Right lobe of liver (tissue), 6 donors: ENCODE data around the gene TIPRL. TPM values are rescaled to one million over a fixed set of nuclear protein-coding genes. Genes with fewer than 3 reads are reported as not detected.

ENCODE experiments used
- ATAC-seq, 4 donors: fragments of 200-7000 bp; cut with Tn5 transposase; one replicate each; pipeline ENCODE4 v1.9.1; 2020; ENCODE audit warnings: mild to moderate bottlenecking in 4 of 4, moderate library complexity in 4 of 4
- DNase-seq, 3 donors: peaks; one replicate each; pipeline ENCODE4 v3.0.0-alpha.2; 2020
- H3K27ac ChIP-seq, 3 donors: fragments of 200-600 bp; one replicate each; pipeline ENCODE4 v1.8.0; 2022
- H3K27me3 ChIP-seq, 2 donors: fragments of 200-600 bp; one replicate each; pipeline ENCODE4 v1.8.0; 2022
- H3K36me3 ChIP-seq, 4 donors: fragments of 200-600 bp; sonication (generic) in 1 of 4; one replicate each; pipeline versions ENCODE4 v1.5.1 to v1.8.0; 2017 to 2022; ENCODE audit warnings: control low read depth in 1 of 4
- H3K4me1 ChIP-seq, 4 donors: fragments of 200-600 bp; sonication (generic) in 1 of 4; one replicate each; pipeline versions ENCODE4 v1.5.1 to v1.8.0; 2017 to 2022; ENCODE audit warnings: control low read depth in 1 of 4
- H3K4me3 ChIP-seq, 3 donors: fragments of 200-600 bp; one replicate each; pipeline ENCODE4 v1.8.0; 2022
- H3K9me3 ChIP-seq, 4 donors: fragments of 200-600 bp; sonication (generic) in 1 of 4; one replicate each; pipeline versions ENCODE4 v1.5.1 to v1.8.0; 2017 to 2022; ENCODE audit warnings: control low read depth in 1 of 4
- POLR2A ChIP-seq: fragments of 450-650 bp; IDR thresholded peaks from one replicate; pipeline ENCODE4 v1.6.1; 2017; ENCODE audit warnings: antibody characterized with exemption, mild to moderate bottlenecking
- WGBS: methylation state at CpG from one replicate; pipeline ENCODE4 v1.1.6; 2018; ENCODE audit warnings: low coverage, low lambda C conversion rate; ENCODE audit not compliant: insufficient coverage; ENCODE audit errors: missing lambda C conversion rate; 5-methylcytosine and 5-hydroxymethylcytosine counted together
- intact Hi-C, 2 donors: fragments of 100-400 bp; cut with DNase I; formaldehyde crosslinking; loops; one replicate each; pipeline versions ENCODE4 v1.11.2 to v1.14.1; 2022
- total RNA-seq, 6 experiments: library from RNA; depleted of rRNA in 2 of 6; stranded (reverse); fragments of >200 nt in 2 of 6; fragmentation: NEBNext Ultra II Directional in 3 of 6; extraction: Animal tissue kit (Norgen Biotek cat#: 25700) in 3 of 6; gene quantifications; one replicate each; pipeline versions ENCODE4 v1.1.0 to v1.2.4, GENCODE V29; 2016 to 2023
- TF ChIP-seq, protein P1 (sequence below), 4 donors: fragments of 200-600 bp in 3 of 4; fragments of 450-650 bp in 1 of 4; IDR thresholded peaks; one replicate each; pipeline versions ENCODE4 v1.5.1 to v1.8.0; 2016 to 2022; ENCODE audit warnings: antibody characterized with exemption in 4 of 4, mild to moderate bottlenecking in 2 of 4
- donor health status: DM: no; HTN: yes; CAD: no.
- donor health status: DM: no; HTN: no; CAD: no.
- donor health status: DM: no; HTN: no; CAD: no.
- donor health status: DM: no; HTN: yes; CAD: no.
- donor health status: DM: no; HTN: yes; CAD: no.

Gene TIPRL
- total RNA-seq, 6 experiments from 2014 or later: 12.1 to 24.1 (median 15.7) TPM

DNA sequence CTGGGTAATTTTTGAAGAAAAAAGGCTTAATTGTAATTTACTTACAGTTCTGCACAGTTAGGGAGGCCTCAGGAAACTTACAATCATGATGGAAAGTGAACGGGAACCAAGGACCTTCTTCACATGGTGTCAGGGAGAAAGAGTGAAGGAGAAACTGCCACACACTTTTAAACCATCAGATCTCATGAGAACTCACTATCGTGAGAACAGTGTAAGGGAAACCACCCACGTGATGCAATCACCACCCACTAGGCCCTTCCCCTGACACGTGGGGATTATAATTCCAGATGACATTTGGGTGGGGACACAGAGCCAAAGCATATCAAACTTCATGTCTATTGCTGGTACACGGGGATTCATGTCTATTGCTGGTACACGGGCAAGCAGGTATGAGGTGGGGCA is 41.7 kb downstream of the TIPRL start:
- Histone ChIP-seq H3K36me3 (no peaks in the 10 kb centered on the region), H3K4me1 (peaks cover 0 to 3% (median 0%) of the 10 kb centered on the region in 4 donors), H3K27ac (no peak overlapping the region), H3K27me3 (no peaks in the 10 kb centered on the region), H3K4me3 (no peak overlapping the region), H3K9me3 (no peaks in the 10 kb centered on the region)
- no peak for ATAC-seq
- TF ChIP-seq POLR2A: no peak
- TF ChIP-seq, protein P1, sequence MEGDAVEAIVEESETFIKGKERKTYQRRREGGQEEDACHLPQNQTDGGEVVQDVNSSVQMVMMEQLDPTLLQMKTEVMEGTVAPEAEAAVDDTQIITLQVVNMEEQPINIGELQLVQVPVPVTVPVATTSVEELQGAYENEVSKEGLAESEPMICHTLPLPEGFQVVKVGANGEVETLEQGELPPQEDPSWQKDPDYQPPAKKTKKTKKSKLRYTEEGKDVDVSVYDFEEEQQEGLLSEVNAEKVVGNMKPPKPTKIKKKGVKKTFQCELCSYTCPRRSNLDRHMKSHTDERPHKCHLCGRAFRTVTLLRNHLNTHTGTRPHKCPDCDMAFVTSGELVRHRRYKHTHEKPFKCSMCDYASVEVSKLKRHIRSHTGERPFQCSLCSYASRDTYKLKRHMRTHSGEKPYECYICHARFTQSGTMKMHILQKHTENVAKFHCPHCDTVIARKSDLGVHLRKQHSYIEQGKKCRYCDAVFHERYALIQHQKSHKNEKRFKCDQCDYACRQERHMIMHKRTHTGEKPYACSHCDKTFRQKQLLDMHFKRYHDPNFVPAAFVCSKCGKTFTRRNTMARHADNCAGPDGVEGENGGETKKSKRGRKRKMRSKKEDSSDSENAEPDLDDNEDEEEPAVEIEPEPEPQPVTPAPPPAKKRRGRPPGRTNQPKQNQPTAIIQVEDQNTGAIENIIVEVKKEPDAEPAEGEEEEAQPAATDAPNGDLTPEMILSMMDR (IDR thresholded peaks at IDR 0.05): no peak
- intact Hi-C loops: no loop called here
- DNase-seq: no peak
- 28% methylated on average over 2 of the region's 6 CpGs for WGBS

DNA sequence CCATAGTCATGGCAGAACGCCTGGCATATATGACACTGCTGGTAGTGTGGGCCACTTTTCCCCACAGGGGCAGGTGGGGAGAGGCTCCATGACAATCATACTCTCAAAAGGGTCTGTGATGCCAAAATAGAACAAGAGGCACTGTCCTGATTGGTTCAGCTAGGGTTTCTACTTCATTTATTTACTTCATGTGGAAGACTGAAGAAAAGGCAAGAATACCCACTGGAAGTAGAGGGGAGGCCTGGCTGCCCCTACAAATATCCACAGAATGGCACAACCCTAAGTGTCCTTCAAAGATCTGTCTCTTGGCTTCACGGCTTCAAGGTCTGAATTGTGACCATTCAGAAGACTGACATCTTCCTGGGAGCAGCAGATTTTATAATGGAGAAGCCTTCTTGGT is 42.5 kb downstream of the TIPRL start:
- H3K36me3 ChIP-seq: no peaks in the 10 kb centered on the region
- no peak for DNase-seq
- H3K27ac ChIP-seq: no peak overlapping the region
- WGBS: 75% methylated on average over 2 of the region's 2 CpGs
- no peaks in the 10 kb centered on the region for H3K9me3 ChIP-seq
- H3K27me3 ChIP-seq: no peaks in the 10 kb centered on the region
- H3K4me3 ChIP-seq: no peak overlapping the region
- TF ChIP-seq POLR2A: no peak
- TF ChIP-seq, protein P1 (IDR thresholded peaks at IDR 0.05): no peak
- peaks cover 0 to 4% (median 0%) of the 10 kb centered on the region in 4 donors for H3K4me1 ChIP-seq
- no peak for ATAC-seq
- intact Hi-C loops: no loop called here

DNA sequence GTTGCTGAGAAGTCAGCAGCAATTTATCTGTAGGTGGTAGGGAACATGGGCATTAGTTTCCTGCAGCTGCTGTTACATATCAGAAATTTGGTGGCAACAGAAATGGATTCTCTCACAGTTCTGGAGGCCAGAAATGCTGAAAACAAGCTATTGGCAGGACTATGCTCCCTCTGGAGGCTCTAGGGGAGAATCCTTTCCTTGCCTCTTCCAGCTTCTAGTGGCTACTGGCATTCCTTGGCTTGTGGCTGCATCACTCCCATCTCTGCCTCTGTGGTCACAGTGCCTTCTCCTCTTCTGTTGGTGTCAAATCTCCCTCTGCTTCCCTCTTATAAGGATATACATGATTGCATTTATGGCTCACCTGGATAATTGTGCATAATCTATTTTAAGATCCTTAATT is 44.5 kb downstream of the TIPRL start:
- no peak for DNase-seq
- no peaks in the 10 kb centered on the region for H3K27me3 ChIP-seq
- no peaks in the 10 kb centered on the region for H3K36me3 ChIP-seq
- ATAC-seq: no peak
- peaks cover 0 to 7% (median 2%) of the 10 kb centered on the region in 4 donors for H3K4me1 ChIP-seq
- H3K27ac ChIP-seq: no peak overlapping the region
- no peak overlapping the region for H3K4me3 ChIP-seq
- no peaks in the 10 kb centered on the region for H3K9me3 ChIP-seq
- intact Hi-C loops: no loop called here
- TF ChIP-seq, protein P1 (IDR thresholded peaks at IDR 0.05): no peak
- TF ChIP-seq POLR2A: no peak

DNA sequence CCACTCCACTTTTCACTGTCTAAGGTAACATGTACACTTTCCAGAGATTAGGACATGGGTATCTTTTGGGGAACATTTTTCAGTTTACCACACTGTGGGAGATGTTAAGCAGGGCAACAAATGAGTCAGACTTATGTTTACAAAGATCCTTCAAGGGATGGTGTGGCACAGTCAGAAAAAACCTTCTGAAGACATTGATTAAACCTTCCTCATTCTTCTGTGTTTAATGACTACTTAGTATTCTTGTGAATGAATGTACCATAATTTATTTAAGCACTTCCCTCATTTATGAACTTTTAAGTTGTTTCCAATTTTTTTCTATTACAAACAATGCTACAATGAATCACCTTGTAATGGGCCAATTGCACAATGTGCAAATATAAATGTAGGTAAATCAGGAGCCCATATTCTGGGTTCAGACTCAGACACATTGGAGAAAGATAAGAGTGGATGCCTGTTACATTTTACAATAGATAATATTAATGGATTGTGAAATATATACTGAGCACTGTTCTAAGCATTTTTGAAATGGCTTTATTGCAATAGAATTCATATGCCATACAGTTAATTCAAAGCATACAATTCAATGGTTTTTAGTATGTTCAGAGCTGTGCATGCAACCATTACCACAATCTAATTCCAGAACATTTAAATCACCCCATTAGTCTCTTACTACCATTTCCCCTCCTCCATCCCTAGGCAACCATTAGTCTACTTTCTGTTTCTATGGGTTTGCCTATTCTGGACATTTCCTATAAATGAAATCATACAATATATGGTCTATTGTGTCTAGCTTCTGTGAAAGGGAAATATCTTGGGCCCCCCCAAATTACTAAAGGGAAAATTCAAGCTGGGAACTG is 45.1 kb downstream of the TIPRL start:
- DNase-seq (no peak), ATAC-seq (no peak)
- Histone ChIP-seq H3K27me3 (no peaks in the 10 kb centered on the region), H3K4me1 (peaks cover 0 to 13% (median 5%) of the 10 kb centered on the region in 4 donors), H3K36me3 (no peaks in the 10 kb centered on the region), H3K9me3 (no peaks in the 10 kb centered on the region), H3K27ac (no peak overlapping the region), H3K4me3 (no peak overlapping the region)
- intact Hi-C loops: no loop called here
- TF ChIP-seq, protein P1 (IDR thresholded peaks at IDR 0.05): no peak
- TF ChIP-seq POLR2A: no peak
